Fibroblast of skin of scalp (primary cell): ENCODE measurements around the gene POLR2M. TPM values are rescaled to one million over a fixed set of nuclear protein-coding genes. Genes with fewer than 3 reads are reported as not detected.
A peak's percentile ranks its signal among the peaks of the same experiment; 100 is the strongest.

Experiments
- DNase-seq: peaks from one replicate; pipeline ENCODE4 v3.0.0-alpha.2; 2013
- polyA plus RNA-seq, 2 experiments: library from polyadenylated mRNA; unstranded; fragments of 120-200 nt; gene quantifications; one replicate each; pipeline ENCODE4 v1.2.1, GENCODE V29; 2013; ENCODE audit not compliant: insufficient read length in 2 of 2

The POLR2M gene
- polyA plus RNA-seq (2013, experiment 1 of 2; ENCODE audit: insufficient read length) = 28.9 TPM
- polyA plus RNA-seq (2013, experiment 2 of 2; ENCODE audit: insufficient read length) = 30.0 TPM

DNA sequence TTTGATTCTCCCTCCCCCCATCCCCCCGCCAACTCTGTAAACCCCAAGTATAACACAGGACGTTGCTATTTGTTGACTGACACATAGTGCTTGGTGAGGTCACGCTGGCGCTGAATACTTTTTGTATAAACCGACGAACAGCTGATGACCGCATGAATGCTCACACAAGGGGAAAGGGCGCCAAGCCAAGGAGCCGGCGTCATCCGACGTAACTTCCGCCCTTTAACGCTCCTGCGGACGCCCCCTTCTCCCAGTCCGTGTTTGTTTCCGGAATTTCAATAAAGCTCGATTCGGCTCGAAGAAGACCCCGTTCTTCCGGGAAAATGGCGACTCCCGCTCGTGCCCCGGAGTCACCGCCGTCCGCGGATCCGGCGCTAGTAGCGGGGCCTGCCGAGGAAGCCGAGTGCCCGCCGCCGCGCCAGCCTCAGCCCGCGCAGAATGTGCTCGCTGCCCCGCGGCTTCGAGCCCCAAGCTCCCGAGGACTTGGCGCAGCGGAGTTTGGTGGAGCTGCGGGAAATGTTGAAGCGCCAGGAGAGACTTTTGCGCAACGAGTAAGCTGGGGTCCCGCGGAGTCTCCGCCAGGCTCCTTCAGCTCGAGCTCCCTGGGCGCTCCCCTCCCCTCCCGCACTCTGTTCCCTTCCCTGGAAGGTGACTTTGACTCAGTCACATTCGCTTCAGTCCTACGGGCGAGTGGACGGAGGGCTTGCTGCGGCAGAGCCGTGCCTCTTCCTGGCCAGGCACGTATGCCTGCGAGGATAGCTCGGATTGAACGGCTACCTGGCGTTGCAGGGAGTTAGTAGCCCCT lies at the start of gene POLR2M:
Gene POLR2M (plus strand): TSS at position 310 of the 805 bp plus-strand sequence. CDS start 129 bp downstream, at position 439.
- peak; percentile 99 for DNase-seq

DNA sequence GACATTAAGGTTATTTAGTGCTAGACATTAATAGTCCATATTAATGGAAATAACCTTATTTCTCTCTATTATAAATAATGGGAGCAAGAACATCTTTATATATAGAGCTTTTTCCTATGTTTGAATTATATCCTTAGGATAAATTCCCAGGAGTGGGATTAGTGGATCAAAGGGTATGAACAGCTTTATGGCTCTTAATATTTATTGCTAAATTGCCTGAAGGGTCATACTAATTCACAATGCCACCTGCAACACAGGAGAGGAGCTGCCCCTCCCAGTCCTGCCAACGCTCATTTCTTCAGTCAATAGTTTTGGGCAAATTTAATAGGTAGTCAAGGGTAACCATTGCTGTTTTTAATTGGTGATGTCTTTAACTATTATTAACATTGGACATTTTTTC lies 48.9 kb upstream of the POLR2M start:
- DNase-seq = no peak

DNA sequence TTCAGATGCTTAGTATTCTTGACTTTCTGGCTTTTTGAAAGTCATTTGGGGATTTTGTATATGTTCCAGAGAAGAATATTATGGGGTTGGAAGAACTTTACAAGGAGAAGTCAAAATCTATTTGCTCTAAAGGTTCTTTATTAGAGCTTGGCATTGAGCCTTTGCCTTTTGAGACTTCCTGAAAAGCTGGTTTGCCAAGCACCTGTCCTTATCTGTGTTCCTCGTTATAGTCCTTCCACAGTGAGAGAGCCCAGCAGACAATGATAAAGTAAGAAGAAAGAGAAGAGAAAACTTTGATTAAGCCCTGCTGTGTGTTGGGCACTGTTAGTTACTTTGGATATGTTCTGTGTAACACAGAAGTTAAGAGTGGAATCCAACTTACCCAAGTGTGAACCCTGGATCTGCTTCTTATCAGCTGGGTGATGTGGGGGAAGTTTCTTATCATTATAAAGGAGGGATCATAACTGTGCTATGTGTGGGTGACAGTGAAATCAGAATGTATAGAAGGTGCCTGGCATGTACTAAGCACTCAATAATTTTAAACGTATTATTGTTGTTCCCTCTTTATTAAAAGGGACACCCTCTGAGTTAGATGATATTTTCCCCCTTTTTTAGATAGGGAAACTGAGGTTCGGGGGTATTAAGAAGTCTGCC lies 44.3 kb upstream of the POLR2M start:
- no peak for DNase-seq

DNA sequence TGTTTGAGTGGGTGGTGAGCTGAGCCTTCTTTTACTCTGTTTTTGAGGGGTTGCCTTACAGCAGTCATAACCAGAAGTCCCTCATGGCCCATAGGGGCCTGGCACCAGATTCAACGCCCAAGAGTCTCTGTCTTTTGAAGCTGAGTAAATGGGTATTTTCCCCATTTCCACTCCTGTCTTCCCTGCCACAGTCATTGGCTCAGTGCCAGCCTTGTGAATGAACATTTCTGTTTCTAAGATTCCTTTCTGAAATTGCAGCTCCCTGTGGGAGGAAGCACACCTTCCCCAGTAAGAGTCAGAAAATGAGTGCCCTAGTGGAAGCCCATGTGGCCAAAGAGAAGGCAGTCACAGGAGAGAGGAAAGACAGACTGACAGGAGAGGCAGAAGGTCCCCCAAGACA lies 43.7 kb upstream of the POLR2M start:
- DNase-seq = no peak

DNA sequence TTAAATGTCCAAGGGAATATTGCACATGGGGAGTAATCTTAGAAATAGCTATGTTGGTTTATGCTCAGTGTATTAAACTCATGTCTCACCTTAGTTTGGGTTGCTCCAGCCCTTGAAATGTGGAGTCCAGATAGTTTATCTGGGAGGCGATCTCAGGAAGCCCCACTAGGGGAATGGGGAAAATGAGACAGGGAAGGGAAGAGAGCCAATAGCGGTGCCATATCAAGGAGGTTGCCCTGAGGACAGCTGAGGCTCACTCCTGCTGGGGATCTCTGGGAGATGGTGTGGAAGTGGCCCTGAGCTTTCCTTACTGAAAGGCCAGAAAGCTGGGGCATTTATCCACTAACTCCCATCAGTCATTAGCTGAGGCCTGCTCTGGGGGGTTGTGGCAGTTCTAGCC lies 43.3 kb upstream of the POLR2M start:
- DNase-seq = no peak

DNA sequence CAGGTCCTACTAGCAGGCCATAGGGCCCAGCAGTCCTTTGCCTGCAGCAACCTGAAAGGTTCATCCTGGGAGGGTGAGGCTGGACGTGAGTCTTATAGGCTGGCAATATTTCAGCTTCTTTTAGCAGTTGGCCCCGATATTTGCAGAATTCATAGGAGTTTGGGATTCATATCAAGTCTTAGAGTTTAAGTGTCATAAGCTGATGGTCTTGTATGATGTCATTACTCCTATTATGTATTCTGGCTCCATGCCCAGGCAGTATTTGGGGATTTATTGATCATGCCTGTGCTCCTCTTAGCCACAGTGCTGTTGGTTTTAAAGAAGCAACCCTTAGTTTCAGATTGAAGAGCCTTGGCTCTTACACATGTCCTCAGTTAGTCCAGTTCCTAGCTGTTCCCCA lies 41.3 kb upstream of the POLR2M start:
- DNase-seq = no peak

DNA sequence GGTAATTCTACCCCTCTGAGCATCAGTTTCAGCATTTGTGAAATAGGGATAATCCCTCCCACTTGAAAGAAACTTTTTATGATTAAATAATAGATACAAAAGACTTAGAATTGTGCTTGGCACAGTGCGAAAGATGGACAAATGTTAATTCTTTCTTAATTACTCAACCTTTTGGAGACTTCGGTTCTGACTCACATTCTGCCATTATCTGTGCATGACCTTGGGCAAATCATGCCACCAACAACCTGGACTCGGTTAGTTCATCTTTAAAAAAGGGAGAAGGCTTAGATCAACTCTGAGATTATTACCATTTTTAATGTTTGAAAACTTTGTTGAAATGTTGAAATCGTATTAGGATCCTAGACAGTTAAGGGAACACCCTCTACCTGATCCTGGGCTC lies 40.6 kb upstream of the POLR2M start:
- DNase-seq = no peak

DNA sequence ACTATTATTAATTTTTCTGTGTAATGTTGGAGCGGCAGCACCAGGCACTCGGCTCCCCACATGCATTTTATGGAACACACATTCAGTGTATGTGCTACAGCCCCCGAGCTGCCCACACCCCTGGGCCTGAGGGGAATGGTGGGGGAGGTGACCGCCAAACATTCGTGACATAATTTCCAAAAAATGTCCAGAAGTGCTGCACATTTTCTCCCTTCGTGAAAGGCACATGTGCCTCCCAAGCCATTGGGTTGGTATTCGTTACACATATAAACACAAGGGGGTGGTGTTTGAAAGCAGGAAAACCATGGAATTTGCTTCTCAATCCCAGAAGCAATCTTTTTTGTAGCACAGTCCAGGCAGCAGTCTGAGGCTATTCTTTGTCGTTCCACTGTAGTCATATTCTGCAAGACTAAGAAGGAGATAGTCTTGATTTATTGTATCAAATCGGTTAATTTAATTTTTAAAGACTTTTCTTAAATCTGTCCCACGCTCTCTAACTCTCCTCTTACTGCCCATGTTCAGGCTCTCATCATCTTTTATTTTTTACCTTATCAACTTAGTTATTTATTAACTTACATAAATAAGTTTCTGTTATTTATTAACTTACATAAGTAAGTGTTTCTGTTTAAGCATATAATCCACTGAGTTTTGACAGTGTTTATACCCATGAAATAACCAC lies 39.2 kb upstream of the POLR2M start:
- DNase-seq = peak; percentile 83

DNA sequence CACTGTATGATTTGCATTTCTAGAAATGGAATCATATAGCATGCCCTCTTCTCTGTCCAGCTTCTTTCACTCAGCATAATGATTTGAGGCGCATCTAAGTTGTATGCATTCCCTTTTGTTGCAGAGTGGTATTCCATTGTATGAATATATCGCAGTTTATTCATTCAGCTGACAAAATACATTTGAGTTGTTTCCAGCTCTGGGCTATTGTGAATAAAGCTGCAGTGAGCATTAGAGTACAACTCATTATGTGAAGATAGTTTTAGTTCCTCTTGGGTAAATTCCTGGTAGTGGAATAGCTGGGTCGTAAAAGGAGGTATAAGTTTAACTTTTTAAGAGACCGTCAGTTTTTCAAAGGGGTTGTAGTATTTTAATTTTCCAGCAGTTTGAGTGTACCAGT lies 38.5 kb upstream of the POLR2M start:
- no peak for DNase-seq

DNA sequence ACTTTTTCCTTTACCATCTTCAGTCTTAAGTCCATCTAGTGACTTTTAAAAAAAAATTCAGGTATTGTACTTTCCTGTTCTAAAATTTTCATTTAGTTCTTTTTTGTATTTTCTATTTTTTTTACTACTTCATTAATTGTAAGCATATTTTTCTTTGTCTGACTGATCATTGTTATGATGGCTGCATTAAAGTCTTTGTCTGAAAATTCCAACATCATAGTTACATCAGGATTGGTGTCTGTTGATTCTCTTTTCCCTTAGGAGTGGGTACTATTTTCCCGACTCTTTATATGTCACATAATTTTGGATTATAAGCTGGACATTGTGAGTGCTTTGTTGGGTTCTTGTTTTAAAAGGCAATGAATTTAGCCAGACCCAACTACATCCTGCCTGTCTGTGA lies 34.9 kb upstream of the POLR2M start:
- DNase-seq = peak; percentile 37

DNA sequence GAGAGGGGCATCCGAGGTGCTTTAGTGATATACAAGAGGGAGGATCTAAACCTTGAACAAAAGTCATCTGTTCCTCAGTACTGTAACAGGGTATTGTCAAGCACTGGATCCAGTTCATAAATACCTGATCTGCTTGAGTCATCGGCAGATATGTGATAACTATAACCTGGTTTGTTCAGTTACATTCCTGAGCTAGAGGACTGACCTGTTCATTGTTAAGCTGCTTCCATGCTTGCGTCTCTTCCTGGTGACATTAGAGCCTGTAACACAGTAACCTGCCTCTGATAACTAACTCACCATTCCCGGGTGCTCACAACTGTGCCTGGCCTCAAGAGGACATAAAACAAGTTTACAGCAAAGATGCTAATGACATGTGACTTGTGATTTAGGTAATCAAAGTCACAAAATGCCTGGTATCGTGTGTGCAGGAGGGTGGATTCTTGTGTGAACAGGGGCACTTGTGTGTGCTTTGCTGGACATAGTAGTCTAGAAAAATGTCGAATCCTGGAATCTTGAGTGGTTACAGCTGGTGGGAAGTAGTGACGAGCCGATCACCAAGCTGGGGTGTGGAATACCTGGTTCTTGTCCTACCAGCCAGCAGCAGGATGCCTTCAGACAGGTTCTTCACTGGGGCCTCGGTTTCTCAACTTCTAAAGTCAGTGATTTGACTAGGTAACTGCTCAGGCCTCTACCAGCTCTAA lies 30.9 kb upstream of the POLR2M start:
- no peak for DNase-seq

DNA sequence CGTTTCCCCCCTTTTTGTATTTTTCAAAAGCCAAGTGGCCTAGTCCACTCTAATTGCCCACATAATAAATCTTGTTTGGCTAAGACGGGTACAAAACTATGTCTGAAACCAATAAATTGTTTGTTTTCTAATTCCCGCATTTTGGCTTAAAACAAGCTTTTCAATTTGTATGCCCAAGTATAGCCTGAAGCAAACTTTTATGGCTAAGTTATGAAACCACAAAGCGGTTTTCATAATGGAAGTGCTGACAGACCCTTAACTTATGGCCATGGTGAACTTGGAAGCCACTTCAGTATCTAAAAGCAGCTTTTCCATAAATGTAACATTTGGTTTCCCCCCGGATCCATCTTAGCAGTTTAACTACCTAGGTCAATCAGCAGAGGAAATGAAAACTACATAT lies 29.9 kb upstream of the POLR2M start:
- DNase-seq = no peak

DNA sequence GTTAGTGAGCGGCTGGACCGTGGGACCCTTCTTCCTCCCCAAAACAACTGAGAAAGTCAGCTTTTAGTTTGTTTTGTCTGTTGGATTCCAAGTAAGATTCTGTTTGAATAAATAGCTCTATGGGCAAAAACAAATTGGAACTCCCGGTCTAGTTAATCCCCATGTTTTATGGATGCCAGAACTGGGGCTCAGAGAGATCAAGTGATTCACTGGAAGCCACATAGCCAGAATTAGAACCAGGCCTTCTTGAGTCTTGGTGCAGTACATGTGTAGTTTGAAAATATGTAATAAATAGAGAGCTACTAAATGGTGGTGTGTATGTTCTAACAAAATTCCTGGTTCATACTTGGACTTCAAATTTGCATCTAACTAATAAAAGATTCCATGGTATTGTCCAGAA lies 29.3 kb upstream of the POLR2M start:
- DNase-seq = no peak

DNA sequence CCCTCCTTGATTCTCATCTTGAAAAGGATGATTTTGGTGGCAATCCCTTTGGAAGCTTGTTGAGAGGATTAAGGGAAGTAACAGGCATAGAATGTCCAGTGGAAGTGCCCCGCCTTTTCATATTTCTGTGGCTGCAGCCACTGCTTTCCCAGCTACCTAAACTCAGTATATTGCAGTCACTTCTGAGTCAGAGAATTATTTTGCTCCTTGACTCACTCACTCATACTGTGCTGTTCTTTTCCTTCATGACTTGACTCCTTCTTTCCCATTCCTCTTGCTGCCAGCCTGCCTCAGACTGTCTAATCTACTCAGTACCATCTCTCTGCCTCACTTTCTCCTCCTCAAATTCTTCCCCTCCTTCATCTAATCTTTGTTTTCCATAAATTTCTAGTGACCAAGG lies 26.5 kb upstream of the POLR2M start:
- DNase-seq = peak; percentile 66

DNA sequence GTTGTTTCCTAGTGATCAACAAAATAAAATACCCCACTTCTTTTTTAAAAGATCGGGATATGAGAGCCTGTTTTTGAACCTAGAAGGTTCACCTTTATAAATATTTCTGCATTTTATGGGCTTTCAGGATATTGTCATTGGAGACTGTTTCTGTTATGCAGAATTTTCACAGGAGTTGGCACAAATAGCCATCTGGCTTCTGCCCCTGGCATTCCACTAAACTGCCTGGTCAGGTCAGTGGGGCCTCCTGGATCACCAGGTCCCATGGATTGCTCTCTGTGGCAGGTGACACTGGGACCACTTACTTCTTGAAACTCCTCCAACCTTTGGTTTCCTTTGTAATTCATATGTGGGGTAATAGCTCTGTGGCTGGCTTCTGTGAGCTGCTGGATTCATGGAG lies 25.5 kb upstream of the POLR2M start:
- DNase-seq = no peak

DNA sequence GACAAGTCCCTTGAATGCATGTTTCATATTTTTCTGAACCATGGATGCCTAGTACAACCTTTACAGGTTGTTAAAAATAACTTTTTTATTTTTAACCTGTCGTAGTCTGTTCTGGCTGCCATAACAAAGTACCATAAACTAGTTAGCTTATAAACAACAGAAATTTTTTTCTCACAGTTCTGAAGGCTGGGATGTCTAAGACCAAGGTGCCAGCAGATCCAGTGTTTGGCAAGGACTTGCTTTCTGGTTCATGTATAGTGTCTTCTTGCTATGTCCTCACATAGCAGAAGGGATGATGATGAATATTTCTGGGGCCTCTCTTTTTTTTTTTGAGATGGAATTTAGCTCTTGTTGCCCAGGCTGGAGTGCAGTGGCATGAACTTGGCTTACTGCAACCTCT lies 23.0 kb upstream of the POLR2M start:
- DNase-seq = no peak

DNA sequence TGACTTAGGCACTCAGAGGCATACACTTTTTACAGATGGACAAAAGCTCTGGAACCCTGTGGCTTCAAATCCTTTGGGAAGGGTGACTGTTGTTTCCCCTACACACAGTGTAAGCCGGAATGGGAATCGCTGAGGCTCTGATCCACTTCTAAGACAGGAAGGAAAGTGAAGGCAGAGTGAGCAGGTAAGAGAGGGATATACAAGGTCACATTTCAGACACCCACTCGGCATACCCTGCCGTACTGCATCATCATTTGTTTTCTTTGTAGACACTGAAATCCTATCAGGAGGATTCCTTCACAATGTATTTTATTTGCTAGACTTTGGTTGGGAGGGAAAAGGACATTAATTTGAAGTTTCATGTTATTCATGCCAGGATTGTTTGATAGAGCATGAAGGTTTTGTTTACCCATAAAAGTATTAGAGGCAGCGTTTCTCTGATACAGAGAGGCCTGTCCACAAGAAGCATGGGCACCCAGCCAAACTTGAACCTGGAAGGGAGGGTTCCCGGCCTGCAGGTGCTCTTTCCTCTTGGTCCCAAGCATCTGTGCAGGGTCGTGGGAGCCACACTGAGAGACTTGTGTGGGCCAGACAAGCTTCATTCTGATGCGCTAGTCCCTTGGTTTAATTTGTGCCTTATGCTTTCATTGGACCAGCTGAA lies 21.9 kb upstream of the POLR2M start:
- DNase-seq = no peak

DNA sequence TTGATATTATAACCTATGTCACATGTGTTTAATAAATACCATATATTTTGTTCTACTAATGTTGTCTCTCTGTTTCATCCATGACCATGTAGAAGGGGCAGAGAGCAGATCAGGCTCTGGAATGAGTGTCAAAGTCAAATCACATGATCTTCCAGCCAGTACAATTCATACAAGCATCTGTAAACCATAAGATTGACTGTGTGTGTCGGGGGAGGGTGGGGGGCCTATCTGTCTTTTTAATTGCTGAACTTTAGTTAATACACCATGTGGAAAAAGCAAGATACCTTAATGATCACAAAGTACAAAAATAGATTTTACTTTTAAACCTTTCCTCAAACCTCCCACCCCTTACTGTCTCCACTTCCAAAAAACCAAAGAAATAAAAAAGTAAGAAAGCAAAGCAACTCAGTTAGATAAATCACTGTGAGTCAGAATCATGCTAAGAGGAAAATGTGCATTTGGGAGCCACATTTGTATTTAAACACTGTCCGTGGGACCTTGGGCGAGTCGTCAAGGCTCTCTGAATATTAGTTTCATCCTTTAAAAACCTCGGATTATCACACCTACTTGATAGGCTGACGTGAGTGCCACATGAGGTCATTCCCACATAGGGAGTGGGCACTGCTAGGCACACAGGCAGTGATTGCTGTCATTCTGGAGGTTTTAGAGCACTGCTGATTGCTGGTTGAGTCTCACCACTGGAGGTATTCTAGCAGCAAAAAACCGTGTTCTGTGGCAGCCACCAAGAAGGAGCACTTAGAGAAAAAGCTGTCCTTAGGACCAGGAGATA lies 21.0 kb upstream of the POLR2M start:
- no peak for DNase-seq

DNA sequence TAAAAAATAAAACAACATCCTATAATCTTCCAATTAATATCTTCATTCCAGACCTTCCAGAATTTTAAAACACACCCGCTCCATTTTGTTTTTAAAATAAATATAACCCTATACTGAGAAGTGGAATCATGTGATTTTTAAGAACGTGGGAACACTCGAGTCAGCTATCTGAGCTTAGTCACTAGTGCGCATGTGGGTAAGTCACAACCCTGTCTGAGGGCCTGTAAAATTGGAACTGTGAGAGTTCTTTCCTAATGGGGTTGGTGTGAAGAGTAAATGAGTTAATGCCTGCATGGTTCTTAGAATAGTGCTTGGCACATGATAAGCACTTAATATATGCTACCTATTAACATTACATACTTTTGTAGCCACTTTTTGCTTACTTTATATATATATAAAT lies 19.9 kb upstream of the POLR2M start:
- DNase-seq = no peak

DNA sequence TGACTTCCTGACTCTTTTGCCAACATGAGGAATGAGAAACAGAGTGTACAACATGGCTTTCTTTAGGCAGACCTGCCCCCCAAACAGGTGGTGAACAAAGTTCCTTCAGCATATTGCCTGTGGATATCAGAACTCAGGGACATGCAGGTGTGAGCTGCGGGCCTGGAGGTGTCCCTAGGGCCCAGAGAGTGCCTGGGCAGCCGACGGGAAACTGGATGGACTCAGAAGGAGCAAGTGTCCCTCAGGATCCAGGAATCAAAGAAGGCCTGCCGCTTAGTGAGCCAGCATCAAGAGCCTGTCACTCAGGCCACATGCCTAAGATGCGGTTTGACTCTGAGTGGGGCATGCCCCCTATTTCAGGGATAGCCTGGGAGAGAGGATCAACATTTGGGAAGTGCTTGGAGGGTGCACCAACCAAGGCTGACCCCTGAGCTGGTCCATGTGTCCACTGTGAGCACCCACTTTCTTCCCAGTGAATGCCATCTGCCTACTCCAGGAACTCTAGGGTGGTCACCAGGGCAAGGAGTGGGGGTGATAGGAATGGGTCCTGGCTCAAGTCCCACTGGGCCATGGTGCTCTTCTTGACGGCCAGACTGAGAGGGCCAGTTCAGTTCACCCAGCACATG lies 16.1 kb upstream of the POLR2M start:
- DNase-seq = no peak

DNA sequence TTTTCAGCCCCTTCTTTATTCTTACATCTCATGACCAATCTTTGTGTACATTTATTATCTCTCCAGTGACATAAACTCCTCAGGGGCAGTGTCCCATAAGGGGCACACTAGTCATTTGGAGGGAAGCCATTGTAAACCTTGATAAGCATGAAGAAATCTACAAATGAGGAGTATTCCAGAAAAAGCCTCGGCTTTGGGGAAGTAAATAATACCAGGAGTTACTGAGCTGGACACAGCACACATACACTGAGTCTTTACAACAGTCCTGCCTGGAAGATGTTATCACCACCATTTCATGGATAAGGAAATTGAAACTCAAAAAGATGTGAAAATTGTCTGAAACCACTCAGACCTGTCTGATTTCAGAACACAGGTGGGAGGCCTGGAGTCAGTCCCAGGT lies 15.4 kb upstream of the POLR2M start:
- no peak for DNase-seq
